GM18505 (cell line): Measurements from ENCODE around the gene USP24.
"Not testable (repeated sequence)": the region's sequence is repeated elsewhere in the genome, so short reads cannot be mapped to it uniquely, and the experiment has no call there.

ENCODE experiments used
- ATAC-seq: cut with Tn5 transposase; IDR thresholded peaks from one replicate; pipeline ENCODE4 v1.9.1; 2021; ENCODE audit not compliant: unreplicated experiment
- POLR2A ChIP-seq: IDR thresholded peaks from 4 replicates; pipeline ENCODE4 v1.6.1; 2011; ENCODE audit warnings: borderline replicate concordance; ENCODE audit not compliant: insufficient read depth, insufficient read length; ENCODE audit errors: extremely low read depth

Gene USP24

GRCh38 chr1:55245781-55246180, 30.6 kb upstream of the USP24 start:
- no peak for ATAC-seq
- no peak for TF ChIP-seq POLR2A

DNA sequence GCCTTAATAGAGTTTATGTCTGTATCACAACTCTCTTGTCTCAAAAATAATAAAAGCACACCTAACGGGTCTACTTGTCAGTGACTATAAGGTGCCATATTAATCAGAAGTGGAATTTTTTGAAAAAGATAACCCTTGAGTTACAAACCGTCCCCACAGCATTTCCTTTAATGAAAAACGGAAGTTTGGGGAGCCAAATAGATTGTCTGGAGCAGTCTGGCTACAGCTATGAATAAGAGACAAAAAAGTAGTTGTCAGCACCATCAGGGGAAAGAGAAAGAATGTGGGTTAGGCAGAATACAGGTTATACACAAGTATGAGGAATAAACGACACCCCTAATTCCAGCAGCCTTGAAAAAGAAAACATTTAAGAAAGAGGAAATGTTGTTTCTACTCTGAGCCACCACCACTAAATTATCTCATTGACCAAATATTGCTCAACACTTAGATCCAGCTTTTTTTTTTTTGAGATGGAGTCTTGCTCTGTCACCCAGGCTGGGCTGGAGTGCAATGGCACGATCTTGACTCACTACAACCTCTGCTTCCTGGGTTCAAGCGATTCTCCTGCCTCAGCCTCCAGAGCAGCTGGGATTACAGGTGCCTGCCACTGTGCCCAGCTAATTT, 29.4 kb upstream of the USP24 start:
- ATAC-seq = no peak
- TF ChIP-seq POLR2A = no peak

GRCh38 chr1:55243655-55244054, 28.5 kb upstream of the USP24 start:
- TF ChIP-seq POLR2A = no peak
- no peak for ATAC-seq

GRCh38 chr1:55239548-55239947, 24.4 kb upstream of the USP24 start:
- TF ChIP-seq POLR2A = no peak
- no peak for ATAC-seq

DNA sequence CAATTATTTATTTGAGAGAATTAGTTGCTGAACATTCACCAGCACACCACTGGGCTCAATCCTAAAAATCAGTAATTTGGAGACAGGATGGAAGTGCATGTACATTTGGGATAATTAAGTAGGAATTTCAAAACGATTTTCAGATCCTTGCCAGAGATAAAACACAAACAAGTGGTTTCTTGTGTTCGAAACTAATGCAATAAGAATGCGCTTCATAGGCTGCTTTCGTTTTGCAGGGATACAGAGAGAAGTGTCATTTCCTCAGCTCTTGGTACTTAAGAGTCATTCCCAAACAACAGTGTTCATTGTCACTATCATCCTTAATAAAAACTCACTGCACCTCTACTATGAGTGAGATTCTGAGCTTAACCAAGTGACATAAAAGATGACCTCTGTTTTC, 20.6 kb upstream of the USP24 start:
- TF ChIP-seq POLR2A = no peak
- no peak for ATAC-seq

GRCh38 chr1:55234016-55234415, 18.9 kb upstream of the USP24 start:
- no peak for TF ChIP-seq POLR2A
- ATAC-seq = no peak

- TF ChIP-seq POLR2A = no peak
- ATAC-seq = no peak
Measured at GRCh38 chr1:55233145-55233777, 18.1 kb upstream of the USP24 start.

DNA sequence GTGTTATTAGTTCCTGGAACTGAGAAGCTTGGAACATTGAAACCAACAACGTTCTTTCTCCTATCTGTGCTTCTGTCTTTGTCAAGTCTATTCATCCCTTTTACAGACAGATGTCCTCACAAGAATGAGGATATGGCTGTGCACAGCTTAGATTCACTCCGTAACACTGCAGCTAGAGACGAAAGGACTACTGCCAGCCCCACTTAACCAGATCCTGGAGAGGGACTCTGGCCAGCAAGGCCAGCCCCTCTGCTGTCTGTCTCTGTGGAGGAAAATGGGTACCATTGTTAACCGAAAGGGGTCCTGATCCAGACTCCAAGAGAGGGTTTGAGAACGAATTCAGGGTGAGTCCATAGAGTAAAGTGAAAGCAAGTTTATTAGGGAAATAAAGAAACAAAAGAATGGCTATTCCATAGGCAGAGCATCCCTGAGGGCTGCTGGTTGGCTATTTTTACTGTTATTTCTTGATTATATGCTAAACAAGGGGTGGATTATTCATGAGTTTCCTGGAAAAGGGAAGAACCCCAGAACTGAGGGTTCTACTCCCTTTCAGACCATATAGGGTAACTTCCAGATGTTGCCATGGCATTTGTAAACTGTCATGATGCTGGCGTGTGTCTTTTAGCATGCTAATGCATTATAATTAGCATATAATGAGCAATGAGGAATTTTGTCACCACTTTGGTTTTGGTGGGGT, 17.4 kb upstream of the USP24 start:
- ATAC-seq = no peak
- no peak for TF ChIP-seq POLR2A

DNA sequence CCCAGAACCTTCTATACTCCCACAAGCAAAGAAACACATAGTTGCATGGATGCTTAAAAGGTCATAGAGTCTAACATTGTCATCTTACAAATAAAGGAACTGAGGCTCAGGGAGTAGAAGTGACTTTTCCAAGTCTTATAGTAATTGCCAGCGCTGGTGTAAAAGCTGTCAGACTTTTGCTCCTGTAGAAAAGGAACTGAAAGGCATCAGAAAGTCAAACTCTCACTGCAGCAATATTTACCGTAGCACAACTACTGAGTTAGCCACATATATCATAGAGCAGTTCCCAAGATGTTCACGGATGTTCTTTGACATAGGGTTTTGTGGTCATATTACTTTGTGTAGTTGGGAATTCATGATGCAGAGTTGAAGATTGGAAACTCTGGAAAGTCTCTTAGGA, 16.6 kb upstream of the USP24 start:
- ATAC-seq = no peak
- no peak for TF ChIP-seq POLR2A

- TF ChIP-seq POLR2A = no peak
- no peak for ATAC-seq
Measured at GRCh38 chr1:55230659-55231058, 15.5 kb upstream of the USP24 start.

DNA sequence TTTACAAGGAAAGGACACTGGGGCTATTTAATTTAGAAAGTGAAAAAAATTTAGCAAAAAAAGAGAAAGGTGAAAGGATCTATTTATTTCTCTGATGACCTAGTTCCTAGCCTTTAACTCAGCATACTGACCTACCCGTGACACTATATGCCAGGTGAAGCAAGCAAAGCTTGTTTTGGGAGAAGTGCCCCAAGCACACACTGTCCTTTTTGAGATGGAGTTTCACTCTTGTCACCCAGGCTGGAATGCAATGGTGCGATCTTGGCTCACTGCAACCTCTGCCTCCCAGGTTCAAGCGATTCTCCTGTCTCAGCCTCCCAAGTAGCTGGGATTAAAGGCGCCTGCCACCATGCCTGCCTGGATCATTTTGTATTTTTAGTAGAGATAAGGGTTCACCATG, 14.6 kb upstream of the USP24 start:
- ATAC-seq = not testable (repeated sequence)

- no peak for ATAC-seq
Measured at GRCh38 chr1:55225228-55225627, 10.1 kb upstream of the USP24 start.

GRCh38 chr1:55224729-55225128, 9.6 kb upstream of the USP24 start:
- no peak for TF ChIP-seq POLR2A
- ATAC-seq = no peak

More at GRCh38 chr1:55225228-55225627, 10.1 kb upstream of the USP24 start:
- TF ChIP-seq POLR2A = no peak

DNA sequence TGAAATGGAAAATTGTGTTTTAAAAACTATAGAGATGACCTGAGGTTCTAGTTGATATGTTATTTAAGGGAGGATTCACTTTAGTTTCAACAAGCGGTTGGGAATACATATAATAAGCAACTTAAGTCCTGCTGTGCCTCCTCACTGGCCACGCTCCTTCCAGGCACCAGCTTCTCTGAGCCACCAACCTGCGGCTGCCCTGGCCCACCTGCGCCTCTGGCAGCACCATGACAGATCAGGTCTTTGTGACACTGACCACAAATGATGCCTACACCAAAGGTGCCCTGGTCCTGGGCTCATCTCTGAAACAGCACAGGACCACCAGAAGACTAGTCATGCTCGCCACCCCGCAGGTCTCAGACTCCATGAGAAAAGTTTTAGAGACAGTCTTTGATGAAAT, 7.0 kb upstream of the USP24 start:
- no peak for ATAC-seq
- TF ChIP-seq POLR2A = no peak
